Type B pancreatic cell (in vitro differentiated cells): ENCODE data around the gene POU2F1. TPM values are rescaled to one million over a fixed set of nuclear protein-coding genes. Genes with fewer than 3 reads are reported as not detected.

Experiments used
- DNase-seq: peaks from one replicate; pipeline ENCODE4 v3.0.0; 2021; ENCODE audit warnings: mixed read lengths; ENCODE audit not compliant: unreplicated experiment; ENCODE audit errors: extremely low spot score
- H3K27ac Mint-ChIP-seq: 2 replicates; pipeline ENCODE4 v1.8.0; 2021; ENCODE audit warnings: mild to moderate bottlenecking, mixed read lengths
- H3K27me3 Mint-ChIP-seq: 2 replicates; pipeline ENCODE4 v1.8.0; 2021; ENCODE audit warnings: mixed read lengths
- H3K36me3 Mint-ChIP-seq: 2 replicates; pipeline ENCODE4 v1.8.0; 2021; ENCODE audit warnings: mixed read lengths
- H3K4me1 Mint-ChIP-seq: one replicate; pipeline ENCODE4 v1.8.0; 2021; ENCODE audit warnings: mixed read lengths; ENCODE audit not compliant: unreplicated experiment
- H3K4me3 Mint-ChIP-seq: 2 replicates; pipeline ENCODE4 v1.8.0; 2021; ENCODE audit warnings: mild to moderate bottlenecking, mixed read lengths
- H3K9me3 Mint-ChIP-seq: 2 replicates; pipeline ENCODE4 v1.8.0; 2021; ENCODE audit warnings: mixed read lengths
- total RNA-seq: library from RNA; stranded (reverse); gene quantifications from 2 replicates; pipeline ENCODE4 v1.2.1, GENCODE V29; 2021; ENCODE audit warnings: low replicate concordance
- TF ChIP-seq, protein P1 (sequence below): fragments of 200-600 bp; sonication (generic); conservative IDR thresholded peaks from 2 replicates; pipeline ENCODE4 v1.5.0; 2021; ENCODE audit warnings: antibody characterized with exemption, mild to moderate bottlenecking

POU2F1 gene
- total RNA-seq, 1 donor from 2014 or later = 24.2 TPM

- TF ChIP-seq, protein P1, sequence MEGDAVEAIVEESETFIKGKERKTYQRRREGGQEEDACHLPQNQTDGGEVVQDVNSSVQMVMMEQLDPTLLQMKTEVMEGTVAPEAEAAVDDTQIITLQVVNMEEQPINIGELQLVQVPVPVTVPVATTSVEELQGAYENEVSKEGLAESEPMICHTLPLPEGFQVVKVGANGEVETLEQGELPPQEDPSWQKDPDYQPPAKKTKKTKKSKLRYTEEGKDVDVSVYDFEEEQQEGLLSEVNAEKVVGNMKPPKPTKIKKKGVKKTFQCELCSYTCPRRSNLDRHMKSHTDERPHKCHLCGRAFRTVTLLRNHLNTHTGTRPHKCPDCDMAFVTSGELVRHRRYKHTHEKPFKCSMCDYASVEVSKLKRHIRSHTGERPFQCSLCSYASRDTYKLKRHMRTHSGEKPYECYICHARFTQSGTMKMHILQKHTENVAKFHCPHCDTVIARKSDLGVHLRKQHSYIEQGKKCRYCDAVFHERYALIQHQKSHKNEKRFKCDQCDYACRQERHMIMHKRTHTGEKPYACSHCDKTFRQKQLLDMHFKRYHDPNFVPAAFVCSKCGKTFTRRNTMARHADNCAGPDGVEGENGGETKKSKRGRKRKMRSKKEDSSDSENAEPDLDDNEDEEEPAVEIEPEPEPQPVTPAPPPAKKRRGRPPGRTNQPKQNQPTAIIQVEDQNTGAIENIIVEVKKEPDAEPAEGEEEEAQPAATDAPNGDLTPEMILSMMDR = no peak
- no peak for DNase-seq
- no peak overlapping the region for H3K27ac Mint-ChIP-seq
- peaks cover 22% of the 10 kb centered on the region for H3K27me3 Mint-ChIP-seq
- peaks cover 11% of the 10 kb centered on the region for H3K4me1 Mint-ChIP-seq
- H3K9me3 Mint-ChIP-seq = no peaks in the 10 kb centered on the region
- no peak overlapping the region for H3K4me3 Mint-ChIP-seq
- no peaks in the 10 kb centered on the region for H3K36me3 Mint-ChIP-seq
Measured at GRCh38 chr1:167462341-167462740, 241.7 kb downstream of the POU2F1 start.

- Mint-ChIP-seq H3K36me3 (no peaks in the 10 kb centered on the region), H3K4me1 (peaks cover 16% of the 10 kb centered on the region), H3K27ac (no peak overlapping the region), H3K4me3 (no peak overlapping the region), H3K9me3 (no peaks in the 10 kb centered on the region), H3K27me3 (peaks cover 14% of the 10 kb centered on the region)
- TF ChIP-seq, protein P1 = no peak
- DNase-seq = no peak
Measured at GRCh38 chr1:167463080-167463479, 242.4 kb downstream of the POU2F1 start.

DNA sequence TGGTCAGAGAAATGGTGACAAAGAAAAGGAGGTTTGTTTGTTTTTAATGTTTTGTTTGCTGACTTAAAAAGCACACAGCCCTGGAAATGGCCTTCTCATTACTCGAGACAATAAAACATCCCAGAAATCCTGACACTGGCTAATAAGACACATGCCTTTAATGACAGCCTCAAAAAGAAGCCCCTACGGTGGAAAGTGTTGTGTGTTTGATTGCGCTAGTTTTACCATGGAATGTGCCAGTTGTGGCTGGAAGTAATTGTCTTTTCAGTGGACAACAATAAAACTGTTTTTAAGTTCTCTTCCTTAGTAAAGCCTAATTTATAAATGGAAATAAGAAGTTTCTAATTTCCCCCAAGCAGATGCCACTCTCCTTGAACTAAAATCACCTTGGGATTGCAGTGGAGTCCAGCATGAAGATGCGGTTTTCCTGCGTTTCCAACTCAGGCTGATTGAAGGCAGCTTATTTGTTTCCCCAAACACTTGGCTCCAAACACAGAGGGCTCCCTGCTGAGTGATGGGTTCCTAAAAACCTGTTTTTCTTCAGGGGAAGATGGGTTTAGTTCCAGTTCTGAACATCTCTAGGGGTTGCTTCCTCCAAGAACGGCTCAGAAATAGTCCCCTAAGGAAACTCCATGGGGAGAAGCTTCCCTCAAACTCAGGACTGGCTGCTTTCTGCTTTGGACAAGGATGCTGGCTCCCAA, 243.3 kb downstream of the POU2F1 start:
- Mint-ChIP-seq H3K4me3 (no peak overlapping the region), H3K27ac (no peak overlapping the region), H3K27me3 (peaks cover 13% of the 10 kb centered on the region), H3K9me3 (no peaks in the 10 kb centered on the region), H3K4me1 (peaks cover 16% of the 10 kb centered on the region), H3K36me3 (no peaks in the 10 kb centered on the region)
- TF ChIP-seq, protein P1 = no peak
- DNase-seq = no peak

GRCh38 chr1:167465018-167465417, 244.3 kb downstream of the POU2F1 start:
- H3K9me3 Mint-ChIP-seq = no peaks in the 10 kb centered on the region
- no peak overlapping the region for H3K4me3 Mint-ChIP-seq
- no peaks in the 10 kb centered on the region for H3K36me3 Mint-ChIP-seq
- H3K27me3 Mint-ChIP-seq = peaks cover 13% of the 10 kb centered on the region
- peaks cover 16% of the 10 kb centered on the region for H3K4me1 Mint-ChIP-seq
- DNase-seq = no peak
- TF ChIP-seq, protein P1 = no peak
- no peak overlapping the region for H3K27ac Mint-ChIP-seq

DNA sequence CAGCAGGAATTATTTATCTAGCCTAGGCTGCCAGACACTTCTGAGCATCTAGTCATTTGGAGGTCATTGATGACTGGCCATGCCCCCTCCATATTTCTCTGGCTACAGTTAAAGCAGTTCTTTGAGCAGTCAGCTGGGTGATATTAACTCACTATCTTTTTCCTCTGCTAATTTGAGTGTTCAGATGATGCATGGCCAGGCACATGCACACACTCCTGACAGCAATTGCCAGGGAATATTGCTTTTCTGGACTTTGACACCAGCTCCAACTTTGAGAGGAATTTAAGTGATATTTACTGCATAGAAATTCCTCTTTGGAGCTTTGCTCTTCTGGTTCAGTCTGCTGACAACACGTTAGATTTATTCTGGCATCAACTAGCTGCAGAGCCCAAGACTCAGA, 245.1 kb downstream of the POU2F1 start:
- H3K27me3 Mint-ChIP-seq = peaks cover 13% of the 10 kb centered on the region
- H3K4me1 Mint-ChIP-seq = peaks cover 16% of the 10 kb centered on the region
- TF ChIP-seq, protein P1 = no peak
- no peaks in the 10 kb centered on the region for H3K36me3 Mint-ChIP-seq
- H3K4me3 Mint-ChIP-seq = no peak overlapping the region
- no peak for DNase-seq
- H3K9me3 Mint-ChIP-seq = no peaks in the 10 kb centered on the region
- H3K27ac Mint-ChIP-seq = no peak overlapping the region
